GM12892 (cell line): ENCODE measurements around the gene CCND1.

ENCODE experiments used
- DNase-seq: peaks from one replicate; pipeline ENCODE4 v3.0.0; 2011; ENCODE audit not compliant: insufficient read length
- FAIRE-seq: peaks from 2 replicates; lab custom pipeline; 2011; peaks lifted over from hg19 to GRCh38; lab: Jason Lieb, UNC
- POLR2A ChIP-seq: IDR thresholded peaks from 2 replicates; pipeline ENCODE4 v1.6.1; 2011; ENCODE audit warnings: low read depth, low read length, control low read depth
- POLR2AphosphoS5 ChIP-seq: IDR thresholded peaks from 2 replicates; pipeline ENCODE4 v1.6.1; 2011; ENCODE audit warnings: low read depth, low read length, control low read depth
- TAF1 ChIP-seq: IDR thresholded peaks from 2 replicates; pipeline ENCODE4 v1.6.1; 2011; ENCODE audit warnings: low read depth, mild to moderate bottlenecking, control low read depth, low read length, borderline replicate concordance

Gene CCND1

GRCh38 chr11:69624293-69624692 lies 16.7 kb upstream of the CCND1 start:
- TF ChIP-seq POLR2AphosphoS5: no peak
- no peak for TF ChIP-seq POLR2A
- no peak for TF ChIP-seq TAF1
- DNase-seq (no peak), FAIRE-seq (no peak)

- TF ChIP-seq POLR2AphosphoS5: no peak
- TF ChIP-seq POLR2A: no peak
- no peak for TF ChIP-seq TAF1
Observed at GRCh38 chr11:69625476-69625875, 15.5 kb upstream of the CCND1 start.

DNA sequence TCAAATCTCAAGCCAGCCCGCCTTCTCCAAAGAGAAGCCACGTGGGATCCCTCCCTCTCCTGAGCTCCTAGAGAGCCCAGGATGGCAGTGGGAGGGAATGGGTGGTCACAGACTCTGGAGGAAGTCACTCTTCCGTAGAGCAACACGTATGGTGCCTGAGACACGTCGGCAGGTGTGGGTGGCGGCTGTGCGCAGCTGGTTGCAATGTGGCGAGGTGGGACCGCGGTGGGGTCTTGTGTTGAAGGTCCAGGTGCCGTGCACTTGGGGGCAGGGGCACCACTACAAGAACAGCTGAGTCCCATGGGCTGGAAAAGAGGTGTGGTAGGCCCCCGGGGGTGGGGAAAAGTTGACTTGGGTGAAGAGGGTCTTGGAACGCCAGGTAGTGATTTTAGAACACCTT lies 13.4 kb upstream of the CCND1 start:
- no peak for FAIRE-seq
- TF ChIP-seq TAF1: no peak
- TF ChIP-seq POLR2AphosphoS5: no peak
- TF ChIP-seq POLR2A: no peak
- DNase-seq: no peak

More at GRCh38 chr11:69625476-69625875, 15.5 kb upstream of the CCND1 start:
- FAIRE-seq (no peak), DNase-seq (no peak)

GRCh38 chr11:69630017-69630416 lies 10.9 kb upstream of the CCND1 start:
- FAIRE-seq (no peak), DNase-seq (no peak)
- TF ChIP-seq POLR2A (no peak), TAF1 (no peak), POLR2AphosphoS5 (no peak)

DNA sequence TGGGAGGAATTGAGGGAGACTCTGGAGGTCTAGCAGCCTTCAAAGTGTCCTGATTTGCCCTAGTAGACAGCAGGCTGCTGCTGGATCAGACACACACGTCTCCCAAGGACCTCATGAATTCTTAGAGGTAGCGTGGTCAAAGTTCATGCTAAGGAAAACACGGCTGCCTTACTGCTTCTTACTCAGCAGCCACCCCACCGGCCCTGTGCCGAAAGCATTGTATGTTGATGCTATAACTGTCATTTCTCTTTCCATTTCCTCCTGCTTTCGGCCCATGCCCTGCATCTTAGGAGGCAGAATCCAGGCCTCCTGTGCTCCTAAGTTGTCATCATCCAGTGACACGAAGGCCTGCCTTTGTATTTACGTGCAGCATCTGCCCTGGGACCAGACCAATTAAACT lies 10.5 kb upstream of the CCND1 start:
- FAIRE-seq (no peak), DNase-seq (no peak)
- TF ChIP-seq TAF1 (no peak), POLR2AphosphoS5 (no peak), POLR2A (no peak)

DNA sequence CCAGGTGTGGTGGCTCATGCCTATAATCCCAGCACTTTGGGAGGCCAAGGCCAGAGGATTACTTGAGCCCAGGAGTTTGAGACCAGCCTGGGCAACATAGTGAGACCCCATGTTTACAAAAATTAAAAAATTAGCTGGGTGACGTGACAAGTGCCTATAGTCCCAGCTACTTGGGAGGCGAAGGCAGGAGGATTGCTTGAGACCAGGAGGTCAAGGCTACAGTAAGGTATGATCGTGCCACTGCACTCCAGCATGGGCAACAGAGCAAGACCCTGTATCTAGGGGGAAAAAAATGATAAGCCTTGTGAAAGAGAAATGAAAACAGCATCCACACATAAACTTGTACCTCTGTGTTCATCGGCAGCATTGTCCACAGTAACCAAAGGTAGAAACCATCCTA lies 8.1 kb upstream of the CCND1 start:
- FAIRE-seq: no peak
- TF ChIP-seq POLR2A (no peak), TAF1 (no peak), POLR2AphosphoS5 (no peak)

DNA sequence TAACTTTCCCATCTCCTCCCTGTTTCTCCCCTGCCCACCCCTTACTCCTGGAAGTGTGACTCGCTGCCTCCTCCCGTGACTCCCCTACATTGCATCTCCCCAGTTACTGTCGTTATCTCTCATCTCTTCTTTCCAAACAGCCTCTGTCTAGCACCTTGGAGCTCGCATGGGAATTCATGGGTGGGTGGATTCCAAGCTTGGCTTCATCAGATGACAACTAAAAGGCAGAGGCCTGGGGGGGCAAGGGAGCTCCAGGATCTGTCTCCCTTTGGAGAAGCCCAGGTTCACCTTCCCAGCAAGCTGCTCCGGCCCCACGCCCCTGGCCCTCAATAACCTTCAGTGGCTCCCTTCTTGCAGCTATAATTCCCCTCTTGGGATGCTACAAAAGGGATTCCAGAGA lies 6.9 kb upstream of the CCND1 start:
- FAIRE-seq: no peak
- TF ChIP-seq POLR2AphosphoS5: no peak
- TF ChIP-seq POLR2A: no peak
- TF ChIP-seq TAF1: no peak
- DNase-seq: no peak

More for the DNA sequence above, 8.1 kb upstream of the CCND1 start:
- no peak for DNase-seq

GRCh38 chr11:69634590-69634989 lies 6.4 kb upstream of the CCND1 start:
- DNase-seq (no peak), FAIRE-seq (no peak)
- TF ChIP-seq POLR2A (no peak), POLR2AphosphoS5 (no peak), TAF1 (no peak)

GRCh38 chr11:69635195-69635594 lies 5.8 kb upstream of the CCND1 start:
- TF ChIP-seq POLR2AphosphoS5 (no peak), TAF1 (no peak), POLR2A (no peak)
- FAIRE-seq: no peak
- no peak for DNase-seq

DNA sequence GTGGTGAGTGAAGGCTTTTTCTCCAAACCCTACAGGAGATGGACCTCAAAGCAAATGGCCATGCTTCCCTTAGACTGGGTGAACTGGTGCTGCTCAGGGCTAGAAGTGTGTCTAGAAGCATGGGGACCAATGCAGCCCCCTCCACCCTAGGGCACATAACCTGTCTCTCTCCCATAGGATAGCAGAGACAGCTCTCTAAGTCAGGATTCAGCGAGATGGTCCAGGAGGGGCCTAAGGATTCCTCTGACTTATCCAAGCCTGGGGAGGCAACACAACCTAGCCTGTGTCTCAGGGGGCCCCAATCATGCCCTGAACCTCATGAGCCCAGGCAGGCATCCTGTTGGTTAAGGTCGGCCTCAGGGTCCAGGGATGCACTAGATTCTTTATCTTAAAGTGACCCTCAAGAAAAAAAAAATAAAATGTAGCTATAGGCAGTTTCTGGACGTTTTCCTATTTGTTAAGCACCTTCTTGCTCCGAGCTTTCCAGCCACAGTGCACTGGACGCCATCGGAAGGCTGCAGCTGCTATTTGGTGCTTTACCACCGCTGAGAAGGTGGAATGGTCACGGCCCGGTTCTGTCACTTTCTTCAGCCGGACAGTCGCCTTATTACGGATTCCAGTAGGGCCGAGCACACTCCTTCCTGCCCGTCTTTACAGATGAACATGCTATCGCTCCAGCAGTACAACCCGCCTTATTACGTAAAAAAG lies 5.0 kb upstream of the CCND1 start:
- DNase-seq (no peak), FAIRE-seq (no peak)
- TF ChIP-seq TAF1 (no peak), POLR2AphosphoS5 (no peak), POLR2A (no peak)

DNA sequence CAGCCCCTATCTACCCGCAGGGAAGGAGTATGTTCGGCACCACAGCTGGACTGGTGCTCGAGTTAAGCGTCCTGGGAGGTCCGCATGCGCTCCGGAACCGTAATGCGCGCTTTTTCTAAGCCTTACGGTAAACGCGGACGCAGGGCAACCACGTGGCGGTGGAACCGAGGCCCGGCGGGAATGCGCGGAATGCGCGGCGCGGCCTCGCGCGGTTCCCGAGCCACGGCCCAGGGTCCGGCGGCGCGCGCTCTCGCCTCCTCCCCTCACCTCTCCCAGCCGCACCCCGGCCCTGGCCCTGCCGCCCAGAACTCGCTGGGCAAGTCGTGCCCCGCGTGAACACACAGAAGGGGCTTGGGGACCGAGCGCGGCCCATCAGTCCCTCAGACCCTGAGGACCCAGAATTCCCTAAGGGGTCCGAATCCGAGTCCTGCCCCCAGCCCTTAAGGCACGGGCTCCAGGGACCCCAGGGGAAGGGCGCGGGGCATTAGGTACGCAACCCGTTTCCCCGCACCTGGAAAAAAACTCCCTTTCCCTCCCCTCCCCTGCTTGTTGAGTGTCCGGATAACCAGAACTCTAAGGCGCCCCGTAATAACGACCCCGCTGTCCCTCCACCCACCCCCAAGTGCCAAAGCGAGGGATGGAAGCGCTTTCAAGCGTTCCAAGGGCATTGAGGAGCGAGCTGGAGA lies 4.3 kb upstream of the CCND1 start:
- DNase-seq: no peak
- no peak for TF ChIP-seq POLR2A
- TF ChIP-seq TAF1: no peak
- TF ChIP-seq POLR2AphosphoS5: no peak
- FAIRE-seq: no peak
